Airway epithelial cell (primary cell): Measurements from ENCODE around the gene LRRC26. TPM values are rescaled to one million over a fixed set of nuclear protein-coding genes. Genes with fewer than 3 reads are reported as not detected.

Source experiments
- total RNA-seq: library from RNA; depleted of rRNA; stranded (reverse); fragments of >200 nt; gene quantifications from 2 replicates; pipeline ENCODE4 v1.2.3, GENCODE V29; 2015

Gene LRRC26
- total RNA-seq, result 0.35 and 0.70 TPM in 2 replicates

GRCh38 chr9:137169896-137170358 lies at the start of gene LRRC26:
Gene LRRC26 (minus strand): TSS chr9:137170051. CDS start chr9:137169943, 108 bp downstream.

GRCh38 chr9:137205126-137206069 lies 35.5 kb upstream of the LRRC26 start, which contains the start of the genes NDOR1 and TMEM203:
Gene NDOR1 (plus strand): TSS chr9:137205700. CDS start chr9:137205778, 78 bp downstream.
Gene TMEM203 (minus strand): TSS chr9:137205648. CDS start chr9:137205414, 234 bp downstream.

GRCh38 chr9:137200311-137201204 lies 30.7 kb upstream of the LRRC26 start, which contains the start of gene TPRN:
Gene TPRN (minus strand): TSS chr9:137200741. CDS start chr9:137200711, 30 bp downstream.

GRCh38 chr9:137188490-137189296 lies 18.8 kb upstream of the LRRC26 start, which contains the start of the genes ANAPC2 and SSNA1:
Gene ANAPC2 (minus strand): TSS chr9:137188560. CDS start chr9:137188532, 28 bp downstream.
Gene SSNA1 (plus strand): TSS chr9:137188676. CDS start chr9:137188727, 51 bp downstream.

GRCh38 chr9:137138722-137139467 lies 31.0 kb downstream of the LRRC26 start, which contains the start of gene GRIN1:
Gene GRIN1 (plus strand): TSS chr9:137139154. CDS start chr9:137139487, 333 bp downstream.

Other genes with a start within 250 kb of the LRRC26 start
- gene FBXW5, start 225.3 kb downstream of the LRRC26 start, total RNA-seq, result 147 and 164 TPM in 2 replicates
- gene C8G, start 224.8 kb downstream of the LRRC26 start, total RNA-seq, result not detected in 2 replicates
- not detected in 2 replicates for gene LCN12, start 217.8 kb downstream of the LRRC26 start, total RNA-seq
- gene PTGDS, start 192.5 kb downstream of the LRRC26 start, total RNA-seq, result not detected in 2 replicates
- not detected in 2 replicates for gene LCNL1, start 187.1 kb downstream of the LRRC26 start, total RNA-seq
- 50.9 and 69.2 TPM in 2 replicates for gene PAXX, start 177.6 kb downstream of the LRRC26 start, total RNA-seq
- gene CLIC3, start 173.5 kb downstream of the LRRC26 start, total RNA-seq, result 179 and 203 TPM in 2 replicates
- 11.9 and 15.6 TPM in 2 replicates for gene ABCA2, start 141.8 kb downstream of the LRRC26 start, total RNA-seq
- not detected in 2 replicates for gene FUT7, start 138.0 kb downstream of the LRRC26 start, total RNA-seq
- gene NPDC1, start 123.9 kb downstream of the LRRC26 start, total RNA-seq, result 36.7 and 39.0 TPM in 2 replicates
- gene ENTPD2, start 116.0 kb downstream of the LRRC26 start, total RNA-seq, result 1.1 and 1.4 TPM in 2 replicates
- 31.6 and 31.9 TPM in 2 replicates for gene SAPCD2, start 99.5 kb downstream of the LRRC26 start, total RNA-seq
- gene UAP1L1, start 92.5 kb downstream of the LRRC26 start, total RNA-seq, result 2.7 and 4.0 TPM in 2 replicates
- gene MAN1B1, start 83.1 kb downstream of the LRRC26 start, total RNA-seq, result 59.0 and 62.8 TPM in 2 replicates
- 52.1 and 52.4 TPM in 2 replicates for gene DPP7, start 55.3 kb downstream of the LRRC26 start, total RNA-seq
- 0.14 and 0.42 TPM in 2 replicates for gene GRIN1, start 30.9 kb downstream of the LRRC26 start, total RNA-seq
- gene TMEM210, start 2.0 kb upstream of the LRRC26 start, total RNA-seq, result not detected in 2 replicates
- 14.7 and 15.9 TPM in 2 replicates for gene ANAPC2, start 18.5 kb upstream of the LRRC26 start, total RNA-seq
- 119 and 122 TPM in 2 replicates for gene SSNA1, start 18.6 kb upstream of the LRRC26 start, total RNA-seq
- 11.4 and 12.5 TPM in 2 replicates for gene TPRN, start 30.7 kb upstream of the LRRC26 start, total RNA-seq
- 38.4 and 43.2 TPM in 2 replicates for gene TMEM203, start 35.6 kb upstream of the LRRC26 start, total RNA-seq
- gene NDOR1, start 35.6 kb upstream of the LRRC26 start, total RNA-seq, result 9.2 and 12.6 TPM in 2 replicates
- 0.70 and 1.5 TPM in 2 replicates for gene RNF208, start 52.2 kb upstream of the LRRC26 start, total RNA-seq
- gene CYSRT1, start 55.1 kb upstream of the LRRC26 start, total RNA-seq, result 17.3 and 19.3 TPM in 2 replicates
- 0.35 and 0.70 TPM in 2 replicates for gene RNF224, start 57.5 kb upstream of the LRRC26 start, total RNA-seq
- gene SLC34A3, start 60.9 kb upstream of the LRRC26 start, total RNA-seq, result 0.14 TPM in 1 of 2 replicates, not detected in the other
- 738 and 813 TPM in 2 replicates for gene TUBB4B, start 71.2 kb upstream of the LRRC26 start, total RNA-seq
- gene STPG3, start 81.2 kb upstream of the LRRC26 start, total RNA-seq, result not detected in 2 replicates
- gene NELFB, start 85.3 kb upstream of the LRRC26 start, total RNA-seq, result 47.5 and 54.2 TPM in 2 replicates
- 44.0 and 48.1 TPM in 2 replicates for gene TOR4A, start 107.7 kb upstream of the LRRC26 start, total RNA-seq
- gene NRARP, start 132.2 kb upstream of the LRRC26 start, total RNA-seq, result 14.6 and 30.0 TPM in 2 replicates